ENCODE results near the gene HLA-DRA.

DNA sequence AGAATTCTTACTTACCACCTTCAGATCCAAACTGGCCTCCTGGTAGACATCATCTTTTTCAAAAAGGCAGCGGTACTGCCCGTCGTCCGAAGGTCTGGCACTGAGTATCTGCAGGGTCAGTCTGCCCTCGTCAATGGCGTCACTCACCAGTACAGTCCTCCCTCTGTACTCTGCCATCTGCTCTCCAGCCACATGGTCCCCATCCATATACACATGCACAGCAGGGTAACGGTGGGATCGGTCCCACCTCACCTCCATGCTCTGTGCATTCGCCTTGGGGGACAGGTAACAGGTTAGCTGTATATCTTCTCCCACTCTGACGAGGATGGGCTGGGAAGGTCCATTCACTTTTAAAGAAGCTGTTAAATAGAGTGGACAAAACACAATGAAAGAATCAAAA lies 43.7 kb upstream of the HLA-DRA start:
- TF ChIP-seq, protein P1, sequence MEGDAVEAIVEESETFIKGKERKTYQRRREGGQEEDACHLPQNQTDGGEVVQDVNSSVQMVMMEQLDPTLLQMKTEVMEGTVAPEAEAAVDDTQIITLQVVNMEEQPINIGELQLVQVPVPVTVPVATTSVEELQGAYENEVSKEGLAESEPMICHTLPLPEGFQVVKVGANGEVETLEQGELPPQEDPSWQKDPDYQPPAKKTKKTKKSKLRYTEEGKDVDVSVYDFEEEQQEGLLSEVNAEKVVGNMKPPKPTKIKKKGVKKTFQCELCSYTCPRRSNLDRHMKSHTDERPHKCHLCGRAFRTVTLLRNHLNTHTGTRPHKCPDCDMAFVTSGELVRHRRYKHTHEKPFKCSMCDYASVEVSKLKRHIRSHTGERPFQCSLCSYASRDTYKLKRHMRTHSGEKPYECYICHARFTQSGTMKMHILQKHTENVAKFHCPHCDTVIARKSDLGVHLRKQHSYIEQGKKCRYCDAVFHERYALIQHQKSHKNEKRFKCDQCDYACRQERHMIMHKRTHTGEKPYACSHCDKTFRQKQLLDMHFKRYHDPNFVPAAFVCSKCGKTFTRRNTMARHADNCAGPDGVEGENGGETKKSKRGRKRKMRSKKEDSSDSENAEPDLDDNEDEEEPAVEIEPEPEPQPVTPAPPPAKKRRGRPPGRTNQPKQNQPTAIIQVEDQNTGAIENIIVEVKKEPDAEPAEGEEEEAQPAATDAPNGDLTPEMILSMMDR (IDR thresholded peaks at IDR 0.05 in 4 of 5, conservative IDR thresholded peaks at IDR 0.05 in 1 of 5), result no peak
- TF ChIP-seq POLR2A (IDR thresholded peaks at IDR 0.05), result no peak

All from gastrocnemius medialis (tissue), 4 donors.